Neural cell (in vitro differentiated cells): Measurements from ENCODE around the gene ALDH3B2.

Experiments used
- EZH2 ChIP-seq: fragments of 200-600, 300-800 bp; shearing (Covaris generic), sonication (generic); IDR thresholded peaks from 2 replicates; pipeline ENCODE4 v1.6.1; 2014; ENCODE audit warnings: antibody characterized with exemption, low read length, borderline replicate concordance, mild to moderate bottlenecking; ENCODE audit not compliant: insufficient read depth, poor library complexity, severe bottlenecking
- POLR2AphosphoS5 ChIP-seq: IDR thresholded peaks from 2 replicates; pipeline ENCODE4 v1.6.1; 2012
- SMC3 ChIP-seq: fragments of 450-650 bp; conservative IDR thresholded peaks from 2 replicates; pipeline ENCODE4 v1.6.1; 2014; ENCODE audit warnings: antibody characterized with exemption, mild to moderate bottlenecking, moderate library complexity; ENCODE audit not compliant: poor library complexity
- TF ChIP-seq, protein P1 (sequence below): fragments of 450-650 bp; IDR thresholded peaks from 2 replicates; pipeline ENCODE4 v1.5.1; 2014; ENCODE audit warnings: antibody characterized with exemption, mild to moderate bottlenecking, moderate library complexity; ENCODE audit not compliant: poor library complexity, severe bottlenecking

DNA sequence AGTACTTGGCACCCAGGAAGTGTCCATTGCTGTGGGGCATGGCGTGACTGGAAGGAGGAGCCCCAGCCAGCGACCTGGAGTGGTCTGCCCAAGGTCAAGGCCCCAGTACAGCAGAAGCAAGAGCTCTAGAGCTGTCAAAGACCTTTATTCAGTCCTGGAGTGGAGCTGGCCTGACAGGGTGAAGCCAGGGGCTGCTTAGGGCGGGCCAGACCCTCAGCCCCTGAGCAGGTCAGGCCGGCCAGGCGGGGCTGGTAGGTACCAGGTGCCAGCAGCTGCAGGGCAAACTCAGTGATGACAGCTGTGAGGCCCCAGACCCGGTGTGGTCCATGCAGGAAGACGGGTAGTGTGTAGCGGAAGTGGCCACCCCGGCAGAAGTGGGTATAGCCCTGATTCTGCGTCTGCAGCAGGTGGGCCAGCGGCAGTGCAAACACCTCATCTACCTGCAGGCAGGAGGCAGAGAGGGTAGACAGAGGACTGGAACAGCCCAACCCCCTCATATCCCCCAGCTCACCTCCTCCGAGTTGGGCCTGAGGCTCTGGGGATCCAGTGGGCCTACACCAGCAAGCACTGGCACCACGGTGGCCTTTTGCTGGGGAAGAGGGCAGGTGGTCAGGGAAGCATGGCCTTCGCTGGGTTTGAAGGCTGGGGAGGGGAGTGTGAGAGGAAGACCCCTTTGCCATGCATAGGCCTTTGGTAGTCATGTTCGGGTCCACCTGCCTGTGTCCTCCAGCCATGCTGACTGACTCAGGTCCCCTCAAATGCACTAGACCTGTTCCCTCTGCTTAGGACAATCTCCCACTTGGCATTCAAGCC is 46.4 kb downstream of the ALDH3B2 start:
- TF ChIP-seq EZH2 (no peak), SMC3 (no peak), POLR2AphosphoS5 (no peak)
- TF ChIP-seq, protein P1, sequence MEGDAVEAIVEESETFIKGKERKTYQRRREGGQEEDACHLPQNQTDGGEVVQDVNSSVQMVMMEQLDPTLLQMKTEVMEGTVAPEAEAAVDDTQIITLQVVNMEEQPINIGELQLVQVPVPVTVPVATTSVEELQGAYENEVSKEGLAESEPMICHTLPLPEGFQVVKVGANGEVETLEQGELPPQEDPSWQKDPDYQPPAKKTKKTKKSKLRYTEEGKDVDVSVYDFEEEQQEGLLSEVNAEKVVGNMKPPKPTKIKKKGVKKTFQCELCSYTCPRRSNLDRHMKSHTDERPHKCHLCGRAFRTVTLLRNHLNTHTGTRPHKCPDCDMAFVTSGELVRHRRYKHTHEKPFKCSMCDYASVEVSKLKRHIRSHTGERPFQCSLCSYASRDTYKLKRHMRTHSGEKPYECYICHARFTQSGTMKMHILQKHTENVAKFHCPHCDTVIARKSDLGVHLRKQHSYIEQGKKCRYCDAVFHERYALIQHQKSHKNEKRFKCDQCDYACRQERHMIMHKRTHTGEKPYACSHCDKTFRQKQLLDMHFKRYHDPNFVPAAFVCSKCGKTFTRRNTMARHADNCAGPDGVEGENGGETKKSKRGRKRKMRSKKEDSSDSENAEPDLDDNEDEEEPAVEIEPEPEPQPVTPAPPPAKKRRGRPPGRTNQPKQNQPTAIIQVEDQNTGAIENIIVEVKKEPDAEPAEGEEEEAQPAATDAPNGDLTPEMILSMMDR, result no peak
